IMR-90 (cell line): ENCODE data around the gene FAM184A. TPM values are rescaled to one million over a fixed set of nuclear protein-coding genes. Genes with fewer than 3 reads are reported as not detected.

Experiments
- ATAC-seq: fragments of 200-7000 bp; cut with Tn5 transposase; 2 replicates; pipeline ENCODE4 v1.9.1; 2020; ENCODE audit warnings: low read depth, mild to moderate bottlenecking, moderate library complexity
- BruUV-seq: library from RNA; stranded (reverse); fragments of 400-500 nt; replicated peaks from 2 replicates; lab custom pipeline; 2021; lab: Mats Ljungman, UMichigan
- CTCF ChIA-PET: fragments of 300-600 bp; formaldehyde crosslinking; extraction: SDS; loops from one replicate; lab custom pipeline; 2021; ENCODE audit warnings: antibody characterized with exemption; lab: Yijun Ruan, JAX
- POLR2A ChIA-PET: fragments of 300-600 bp; sonication (Branson Sonifier 250); formaldehyde crosslinking; loops from one replicate; lab custom pipeline; 2022; ENCODE audit warnings: antibody characterized with exemption; ENCODE audit not compliant: unreplicated experiment; lab: Charles Lee
- DNase-seq: peaks from one replicate; pipeline ENCODE4 v3.0.0; 2013
- H2AFZ ChIP-seq: replicated peaks from 2 replicates; pipeline ENCODE3; 2013; ENCODE audit warnings: low read length, mild to moderate bottlenecking; ENCODE audit not compliant: poor library complexity
- H2AK5ac ChIP-seq: 2 replicates; pipeline ENCODE4 v1.6.1; 2013; ENCODE audit warnings: low read depth, low read length, inconsistent platforms
- H2AK9ac ChIP-seq: replicated peaks from 2 replicates; pipeline ENCODE3; 2013; ENCODE audit warnings: mild to moderate bottlenecking, low read depth, low read length, moderate library complexity; ENCODE audit not compliant: poor library complexity
- H2BK120ac ChIP-seq: 2 replicates; pipeline ENCODE4 v1.6.1; 2013; ENCODE audit warnings: low read depth, low read length, inconsistent platforms
- H2BK15ac ChIP-seq: 3 replicates; pipeline ENCODE4 v1.6.1; 2013; ENCODE audit warnings: low read depth, low read length, inconsistent platforms
- H2BK20ac ChIP-seq: 2 replicates; pipeline ENCODE4 v1.6.1; 2013; ENCODE audit warnings: low read depth, mild to moderate bottlenecking, inconsistent platforms, low read length, moderate library complexity
- H2BK5ac ChIP-seq: 2 replicates; pipeline ENCODE4 v1.6.1; 2013; ENCODE audit warnings: mild to moderate bottlenecking, low read depth, low read length, inconsistent platforms; ENCODE audit not compliant: poor library complexity, severe bottlenecking
- H3K14ac ChIP-seq: replicated peaks from 2 replicates; pipeline ENCODE4 v1.6.1; 2013; ENCODE audit warnings: low read depth, low read length, inconsistent platforms
- H3K18ac ChIP-seq: 2 replicates; pipeline ENCODE4 v1.6.1; 2013; ENCODE audit warnings: low read depth, low read length, control low read depth
- H3K23ac ChIP-seq: 2 replicates; pipeline ENCODE4 v1.6.1; 2013; ENCODE audit warnings: low read depth, low read length, inconsistent platforms
- H3K27ac ChIP-seq: 2 replicates; pipeline ENCODE4 v1.5.1; 2013; ENCODE audit warnings: mild to moderate bottlenecking, control low read depth, low read length; ENCODE audit not compliant: insufficient read depth
- H3K27me3 ChIP-seq: 2 replicates; pipeline ENCODE4 v1.6.1; 2013; ENCODE audit warnings: low read length; ENCODE audit not compliant: control insufficient read depth, insufficient read depth
- H3K36me3 ChIP-seq: 2 replicates; pipeline ENCODE4 v1.6.1; 2013; ENCODE audit warnings: low read length, mixed read lengths; ENCODE audit not compliant: control insufficient read depth, insufficient read depth
- H3K4ac ChIP-seq: 2 replicates; pipeline ENCODE4 v1.6.1; 2013; ENCODE audit warnings: low read depth, low read length, inconsistent platforms
- H3K4me1 ChIP-seq: 2 replicates; pipeline ENCODE4 v1.6.1; 2013; ENCODE audit warnings: low read length, mixed read lengths; ENCODE audit not compliant: control insufficient read depth, insufficient read depth
- H3K4me2 ChIP-seq: 2 replicates; pipeline ENCODE4 v1.6.1; 2013; ENCODE audit warnings: low read depth, mild to moderate bottlenecking, control low read depth, low read length, moderate library complexity
- H3K4me3 ChIP-seq: 2 replicates; pipeline ENCODE4 v1.5.1; 2013; ENCODE audit warnings: low read depth, mild to moderate bottlenecking, control low read depth, low read length, moderate library complexity; ENCODE audit not compliant: insufficient read depth
- H3K56ac ChIP-seq: 2 replicates; pipeline ENCODE4 v1.6.1; 2013; ENCODE audit warnings: low read length, inconsistent platforms; ENCODE audit not compliant: insufficient read depth; ENCODE audit errors: extremely low read depth
- H3K79me1 ChIP-seq, 2 experiments: 2 replicates each; pipeline ENCODE4 v1.6.1; 2013; ENCODE audit warnings: low read length in 2 of 2, inconsistent platforms in 1 of 2, low read depth in 1 of 2
- H3K9ac ChIP-seq: 2 replicates; pipeline ENCODE4 v1.6.1; 2013; ENCODE audit warnings: low read depth, low read length, control low read depth
- H3K9me1 ChIP-seq: 2 replicates; pipeline ENCODE4 v1.6.1; 2013; ENCODE audit warnings: low read length, inconsistent platforms; ENCODE audit not compliant: insufficient read depth
- H3K9me3 ChIP-seq: 2 replicates; pipeline ENCODE4 v1.6.1; 2013; ENCODE audit warnings: low read length; ENCODE audit not compliant: control insufficient read depth, insufficient read depth
- H4K20me1 ChIP-seq: 2 replicates; pipeline ENCODE4 v1.6.1; 2013; ENCODE audit warnings: low read length, inconsistent platforms; ENCODE audit not compliant: insufficient read depth
- H4K5ac ChIP-seq: 2 replicates; pipeline ENCODE4 v1.6.1; 2013; ENCODE audit warnings: mild to moderate bottlenecking, low read depth, low read length, control low read depth
- H4K8ac ChIP-seq, 2 experiments: 2 replicates each; pipeline ENCODE4 v1.6.1; 2013; ENCODE audit warnings: low read depth in 2 of 2, low read length in 2 of 2, control low read depth in 1 of 2, inconsistent platforms in 1 of 2
- H4K91ac ChIP-seq: 2 replicates; pipeline ENCODE4 v1.6.1; 2013; ENCODE audit warnings: low read depth, low read length, inconsistent platforms; ENCODE audit not compliant: insufficient read depth
- BHLHE40 ChIP-seq: fragments of 150-350 bp; IDR thresholded peaks from 2 replicates; pipeline ENCODE4 v1.6.1; 2016; ENCODE audit warnings: mild to moderate bottlenecking, low read depth, low read length
- CHD1 ChIP-seq: IDR thresholded peaks from 2 replicates; pipeline ENCODE4 v1.6.1; 2012; ENCODE audit warnings: low read depth, low read length, improper control_type of control experiment
- MAFK ChIP-seq: IDR thresholded peaks from 2 replicates; pipeline ENCODE4 v1.6.1; 2012; ENCODE audit warnings: low read depth, low read length, improper control_type of control experiment
- MAZ ChIP-seq: IDR thresholded peaks from 2 replicates; pipeline ENCODE4 v1.6.1; 2012; ENCODE audit warnings: low read depth, mild to moderate bottlenecking, low read length, improper control_type of control experiment, moderate library complexity, borderline replicate concordance
- MXI1 ChIP-seq: IDR thresholded peaks from 2 replicates; pipeline ENCODE4 v1.6.1; 2012; ENCODE audit warnings: low read depth, mild to moderate bottlenecking, low read length, moderate library complexity, borderline replicate concordance
- POLR2A ChIP-seq: IDR thresholded peaks from 2 replicates; pipeline ENCODE4 v1.6.1; 2012; ENCODE audit warnings: mild to moderate bottlenecking, low read depth, low read length
- RCOR1 ChIP-seq: IDR thresholded peaks from 2 replicates; pipeline ENCODE4 v1.6.1; 2012; ENCODE audit warnings: mild to moderate bottlenecking, low read length, improper control_type of control experiment; ENCODE audit not compliant: insufficient replicate concordance
- USF2 ChIP-seq: fragments of 150-350 bp; IDR thresholded peaks from 2 replicates; pipeline ENCODE4 v1.6.1; 2017; ENCODE audit warnings: mild to moderate bottlenecking, antibody characterized with exemption, low read length, low read depth
- WGBS, 2 experiments: methylation state at CpG; one replicate each; pipeline versions ENCODE4 v1.1.5 to v1.1.7; 2013; ENCODE audit warnings: missing lambda C conversion rate in 2 of 2; ENCODE audit not compliant: insufficient read length in 1 of 2; ENCODE audit errors: extremely low coverage in 2 of 2; 5-methylcytosine and 5-hydroxymethylcytosine counted together
- dilution Hi-C: fragments of 300-500 bp; cut with HindIII; formaldehyde crosslinking; loops from one replicate; pipeline ENCODE4 v1.14.3; 2018; ENCODE audit warnings: low sequenced_read_pairs; ENCODE audit not compliant: unreplicated experiment
- in situ Hi-C: fragments of 300-500 bp; cut with MboI; formaldehyde crosslinking; loops from 3 replicates; pipeline ENCODE4 v1.14.3; 2019; ENCODE audit warnings: low sequenced_read_pairs, inconsistent platforms, mixed read lengths
- intact Hi-C: fragments of 100-400 bp; cut with micrococcal nuclease; formaldehyde crosslinking; loops from 2 replicates; pipeline ENCODE4 v1.10.0; 2022
- polyA plus RNA-seq, 3 experiments: library from polyadenylated mRNA; depleted of rRNA; stranded (reverse); fragments of >200 nt; gene quantifications; 2 replicates each; pipeline ENCODE4 v1.2.3, GENCODE V29; 2012; ENCODE audit warnings: low replicate concordance in 1 of 3
- total RNA-seq: library from RNA; depleted of rRNA; stranded (reverse); fragments of >200 nt; gene quantifications from 2 replicates; pipeline ENCODE4 v1.2.3, GENCODE V29; 2012

FAM184A gene
- total and polyA plus RNA-seq, 2 of the 4 experiments (the other 2 are of a cell fraction) = 0.03 TPM; not detected in 1

- Histone ChIP-seq H2BK120ac (peak within 1 kb of the TSS; percentile 37; the same call in 1 of the 2 replicates), H3K27me3 (no peaks in the 10 kb centered on the region), H3K79me1 (peaks cover 0 to 7% of the 10 kb centered on the region in 2 experiments; a peak in 2 of 4 replicates), H2BK5ac (peak within 1 kb of the TSS; percentile 22), H3K56ac (peak within 1 kb of the TSS; percentile 60; the same call in 1 of the 2 replicates), H2BK15ac (no peak within 1 kb of the TSS), H3K4ac (peak within 1 kb of the TSS; percentile 49; the same call in 1 of the 2 replicates), H4K8ac (peak within 1 kb of the TSS; percentile 10 to 71; a peak in 2 of 4 replicates), H3K9me1 (no peaks in the 10 kb centered on the region), H3K18ac (0 out of 2 replicates have a peak within 1 kb of the TSS, but pooled peaks have one; percentile 22), H3K36me3 (no peaks in the 10 kb centered on the region), H4K20me1 (no peaks in the 10 kb centered on the region), H4K5ac (no peak within 1 kb of the TSS), H3K4me3 (peak within 1 kb of the TSS; percentile 86), H4K91ac (0 out of 2 replicates have a peak within 1 kb of the TSS, but pooled peaks have one; percentile 10), H3K23ac (peak within 1 kb of the TSS; percentile 51; the same call in 1 of the 2 replicates), H2BK20ac (no peak within 1 kb of the TSS), H3K14ac (peak within 1 kb of the TSS; percentile 62), H3K4me1 (no peaks in the 10 kb centered on the region), H3K27ac (peak within 1 kb of the TSS; percentile 55), H3K9me3 (no peaks in the 10 kb centered on the region), H3K4me2 (peak within 1 kb of the TSS; percentile 96), H2AK5ac (no peak within 1 kb of the TSS), H3K9ac (peak within 1 kb of the TSS; percentile 70), H2AFZ (peak within 1 kb of the TSS; percentile 92), H2AK9ac (peak within 1 kb of the TSS; percentile 19)
- ChIA-PET POLR2A (no interaction called here), CTCF (no interaction called here)
- ATAC-seq (peak; percentile 98), DNase-seq (peak; percentile 77)
- intact Hi-C loops (loop anchor here (1.0 kb wide), 2 partner anchors 40 to 158 kb away; partner anchors contain the start of gene ASF1A), in situ Hi-C loops (no loop called here), dilution Hi-C loops (no loop called here)
- 4% methylated on average over 36 of the region's 95 CpGs; no CpG with 5 or more reads in 1 of the 2 experiments for WGBS, 2 experiments
- TF ChIP-seq RCOR1 (no peak), POLR2A (peak; percentile 12; the same call in 1 of the 2 replicates), MAZ (peak; percentile 86; the same call in 1 of the 2 replicates), BHLHE40 (peak; percentile 36; the same call in 1 of the 2 replicates), MXI1 (peak; percentile 64; the same call in 1 of the 2 replicates), MAFK (no peak), CHD1 (no peak), USF2 (peak; percentile 58)
- BruUV-seq = no TSS peak
These were observed 143.8 kb downstream of the FAM184A start, which contains the start of gene MCM9 for GRCh38 chr6:118934461-118935330. Gene MCM9 (minus strand): TSS chr6:118935159. CDS start chr6:118931723, 3,436 bp downstream.
